Measurements from ENCODE around the gene CATSPER1.
A peak's percentile ranks its signal among the peaks of the same experiment; 100 is the strongest.

CATSPER1 gene

GRCh38 chr11:66002648-66003225, 23.5 kb downstream of the CATSPER1 start:
- DNase-seq (ENCODE audit: low read depth) = no peak

GRCh38 chr11:66001942-66002647, 24.2 kb downstream of the CATSPER1 start, which contains the start of the genes BANF1 and EIF1AD:
TSS of gene BANF1 (plus strand) at chr11:66002503. CDS start at chr11:66003251, 748 bp downstream.
TSS of gene EIF1AD (minus strand) at chr11:66002157. CDS start at chr11:66000389, 1,768 bp downstream.
- DNase-seq (ENCODE audit: low read depth) = peak; percentile 84

- no peak for DNase-seq (ENCODE audit: low read depth)
Observed at GRCh38 chr11:65997286-65997685, 29.0 kb downstream of the CATSPER1 start.

- no peak for DNase-seq (ENCODE audit: low read depth)
Observed at GRCh38 chr11:65992056-65992455, 34.2 kb downstream of the CATSPER1 start.

GRCh38 chr11:65988791-65989592, 37.3 kb downstream of the CATSPER1 start:
- DNase-seq (ENCODE audit: low read depth) = peak; percentile 83

- DNase-seq (ENCODE audit: low read depth) = no peak
Observed at GRCh38 chr11:65987336-65987735, 38.9 kb downstream of the CATSPER1 start.

GRCh38 chr11:65983589-65983987, 42.7 kb downstream of the CATSPER1 start:
- no peak for DNase-seq (ENCODE audit: low read depth)

GRCh38 chr11:65982824-65983588, 43.3 kb downstream of the CATSPER1 start:
- DNase-seq (ENCODE audit: low read depth) = no peak

- no peak for DNase-seq (ENCODE audit: low read depth)
Observed at GRCh38 chr11:65981972-65982823, 44.1 kb downstream of the CATSPER1 start.

GRCh38 chr11:65981101-65981740, 45.1 kb downstream of the CATSPER1 start:
- DNase-seq (ENCODE audit: low read depth) = no peak

- no peak for DNase-seq (ENCODE audit: low read depth)
Observed at GRCh38 chr11:65979261-65979759, 47.0 kb downstream of the CATSPER1 start.

GRCh38 chr11:65978391-65979238, 47.7 kb downstream of the CATSPER1 start:
- no peak for DNase-seq (ENCODE audit: low read depth)

- no peak for DNase-seq (ENCODE audit: low read depth)
Observed at GRCh38 chr11:65977621-65978390, 48.5 kb downstream of the CATSPER1 start.

GRCh38 chr11:65976216-65977176, 49.8 kb downstream of the CATSPER1 start:
- DNase-seq (ENCODE audit: low read depth) = no peak

GRCh38 chr11:65975771-65976170, 50.5 kb downstream of the CATSPER1 start:
- DNase-seq (ENCODE audit: low read depth) = no peak

- no peak for DNase-seq (ENCODE audit: low read depth)
Observed at GRCh38 chr11:65973439-65974110, 52.7 kb downstream of the CATSPER1 start.

GRCh38 chr11:65972116-65972515, 54.2 kb downstream of the CATSPER1 start:
- DNase-seq (ENCODE audit: low read depth) = no peak
